SK-N-SH (cell line): Measurements from ENCODE around the gene RIMS4. TPM values are rescaled to one million over a fixed set of nuclear protein-coding genes. Genes with fewer than 3 reads are reported as not detected.

ENCODE experiments used
- CTCF ChIA-PET: fragments of 300-600, 350-600 bp; formaldehyde crosslinking; extraction: SDS; loops from one replicate; lab custom pipeline; 2021; lab: Yijun Ruan, JAX
- POLR2A ChIA-PET: fragments of 350-600 bp; sonication (Branson Sonifier 250); formaldehyde crosslinking; extraction: SDS; loops from one replicate; lab custom pipeline; 2020; ENCODE audit warnings: antibody characterized with exemption, inconsistent platforms; lab: Yijun Ruan, JAX
- DNase-seq: peaks from one replicate; pipeline ENCODE4 v3.0.0; 2012
- H2AFZ ChIP-seq: fragments of 200-600 bp; sonication (generic); 2 replicates; pipeline ENCODE4 v1.8.1; 2016; ENCODE audit warnings: antibody characterized with exemption, mild to moderate bottlenecking, low read depth
- H3F3A ChIP-seq: fragments of 200-600 bp; sonication (generic); replicated peaks from 2 replicates; pipeline ENCODE3; 2016; ENCODE audit warnings: antibody characterized with exemption, mild to moderate bottlenecking; ENCODE audit not compliant: insufficient read depth
- H3K27ac ChIP-seq, 2 experiments: fragments of 200-500 bp in 1 of 2; fragments of 200-600 bp in 1 of 2; sonication (Bioruptor generic) in 1 of 2; sonication (generic), shearing (Covaris generic) in 1 of 2; 2 replicates each; pipeline versions ENCODE4 v1.5.1 to v1.6.1; 2014 to 2016; ENCODE audit warnings: low read depth in 2 of 2, inconsistent platforms in 1 of 2, low read length in 1 of 2, mild to moderate bottlenecking in 1 of 2, mixed read lengths in 1 of 2
- H3K27me3 ChIP-seq: fragments of 200-600 bp; sonication (generic), shearing (Covaris generic); 2 replicates; pipeline ENCODE4 v1.6.1; 2016; ENCODE audit warnings: mixed run types; ENCODE audit not compliant: insufficient read depth
- H3K36me3 ChIP-seq, 2 experiments: fragments of 200-500 bp in 1 of 2; fragments of 200-600 bp in 1 of 2; sonication (Bioruptor generic) in 1 of 2; sonication (generic) in 1 of 2; replicated peaks in 1 of 2; 2 replicates each; pipeline versions ENCODE3 to v1.5.1; 2014 to 2016; ENCODE audit warnings: low read length in 1 of 2, mild to moderate bottlenecking in 1 of 2; ENCODE audit not compliant: insufficient read depth in 2 of 2, control insufficient read depth in 1 of 2
- H3K4me1 ChIP-seq, 2 experiments: fragments of 200-500 bp in 1 of 2; fragments of 200-600 bp in 1 of 2; sonication (Bioruptor generic) in 1 of 2; sonication (generic), shearing (Covaris generic) in 1 of 2; 2 replicates each; pipeline versions ENCODE4 v1.5.1 to v1.6.1; 2014 to 2016; ENCODE audit warnings: low read depth in 1 of 2, low read length in 1 of 2, mixed run types in 1 of 2; ENCODE audit not compliant: insufficient read depth in 2 of 2, control insufficient read depth in 1 of 2
- H3K4me2 ChIP-seq: fragments of 200-600 bp; sonication (generic), shearing (Covaris generic); 2 replicates; pipeline ENCODE4 v1.6.1; 2017; ENCODE audit warnings: mixed run types
- H3K4me3 ChIP-seq, 2 experiments: fragments of 200-500 bp in 1 of 2; fragments of 200-600 bp in 1 of 2; sonication (Bioruptor generic) in 1 of 2; sonication (generic), shearing (Covaris generic) in 1 of 2; 2 replicates each; pipeline versions ENCODE4 v1.5.1 to v1.8.1; 2014 to 2016; ENCODE audit warnings: low read depth in 2 of 2, inconsistent platforms in 1 of 2, low read length in 1 of 2, mild to moderate bottlenecking in 1 of 2, mixed read lengths in 1 of 2, moderate library complexity in 1 of 2
- H3K79me2 ChIP-seq: fragments of 200-600 bp; sonication (generic); 2 replicates; pipeline ENCODE4 v1.8.1; 2017; ENCODE audit warnings: mild to moderate bottlenecking; ENCODE audit not compliant: insufficient read depth
- H3K9ac ChIP-seq: fragments of 200-600 bp; sonication (generic); 2 replicates; pipeline ENCODE4 v1.6.1; 2017; ENCODE audit warnings: mixed run types
- H3K9me2 ChIP-seq: fragments of 200-600 bp; sonication (generic); 2 replicates; pipeline ENCODE4 v1.6.1; 2017; ENCODE audit warnings: mixed run types
- H3K9me3 ChIP-seq: fragments of 200-600 bp; sonication (generic); 2 replicates; pipeline ENCODE4 v1.6.1; 2017; ENCODE audit warnings: mixed run types, mild to moderate bottlenecking, moderate library complexity
- H4K20me1 ChIP-seq: fragments of 200-600 bp; sonication (generic); 2 replicates; pipeline ENCODE4 v1.6.1; 2017; ENCODE audit warnings: mild to moderate bottlenecking, mixed run types; ENCODE audit not compliant: insufficient read depth
- CTCF ChIP-seq: fragments of 200-600 bp; sonication (generic); IDR thresholded peaks from 2 replicates; pipeline ENCODE4 v1.6.1; 2017; ENCODE audit warnings: antibody characterized with exemption, mild to moderate bottlenecking, moderate library complexity
- WGBS: methylation state at CpG from one replicate; pipeline ENCODE4 v1.1.6; 2017; ENCODE audit warnings: low lambda C conversion rate; 5-methylcytosine and 5-hydroxymethylcytosine counted together
- polyA plus RNA-seq, 3 experiments: library from polyadenylated mRNA; depleted of rRNA; stranded (reverse); fragments of >200 nt; gene quantifications; 2 replicates each; pipeline ENCODE4 v1.2.3, GENCODE V29; 2012

Gene RIMS4
- polyA plus RNA-seq, 1 of the 3 experiments (the other 2 are of a cell fraction) = 0.13 TPM

- Histone ChIP-seq H3K9me2 (no peaks in the 10 kb centered on the region), H3K4me3 (no peak overlapping the region), H3K79me2 (no peaks in the 10 kb centered on the region), H3K27me3 (no peaks in the 10 kb centered on the region)
- no peak for TF ChIP-seq CTCF
- TF ChIP-seq, all 33 proteins: peak for 0
- Histone ChIP-seq H3K4me1 (peaks cover 5 to 14% of the 10 kb centered on the region in 2 experiments; a peak in 2 of 4 replicates), H2AFZ (no peak overlapping the region), H3K4me2 (no peak overlapping the region), H3K9ac (no peak overlapping the region), H3K36me3 (no peaks in the 10 kb centered on the region), H3K27ac (no peak overlapping the region), H3K9me3 (no peaks in the 10 kb centered on the region), H3F3A (no peaks in the 10 kb centered on the region), H4K20me1 (no peaks in the 10 kb centered on the region)
- WGBS = 97% methylated on average over 7 of the region's 7 CpGs
- DNase-seq = no peak
- ChIA-PET POLR2A (no interaction called here), CTCF (interaction anchor here (1.9 to 7.0 kb wide), 2 partner anchors 18 to 31 kb away, joined by 4 to 61 read pairs; no protein-coding TSS in a partner anchor)
These were observed 108.5 kb downstream of the RIMS4 start for GRCh38 chr20:44701858-44702256.

Other genes with a start within 250 kb of the RIMS4 start
- gene PKIG, start 228.0 kb downstream of the RIMS4 start, polyA plus RNA-seq (2012; rRNA removed) = 63.9 and 92.9 TPM in 2 replicates
- 25.7 and 28.3 TPM in 2 replicates for gene ADA, start 158.8 kb downstream of the RIMS4 start, polyA plus RNA-seq (2012; rRNA removed)
- gene CCN5, start 95.2 kb downstream of the RIMS4 start, polyA plus RNA-seq (2012; rRNA removed) = 0.05 TPM in 2 replicates
- gene KCNK15, start 64.7 kb downstream of the RIMS4 start, polyA plus RNA-seq (2012; rRNA removed) = 0.02 and 0.10 TPM in 2 replicates
- gene YWHAB, start 75.2 kb upstream of the RIMS4 start, polyA plus RNA-seq (2012; rRNA removed) = 84.3 and 94.3 TPM in 2 replicates
- gene PABPC1L, start 99.5 kb upstream of the RIMS4 start, polyA plus RNA-seq (2012; rRNA removed) = 205 and 251 TPM in 2 replicates
- 40.5 and 51.4 TPM in 2 replicates for gene TOMM34, start 149.9 kb upstream of the RIMS4 start, polyA plus RNA-seq (2012; rRNA removed)
- gene STK4, start 156.0 kb upstream of the RIMS4 start, polyA plus RNA-seq (2012; rRNA removed) = 11.4 and 17.2 TPM in 2 replicates